OCI-LY7 (cell line): ENCODE data around the gene MYH11. TPM values are rescaled to one million over a fixed set of nuclear protein-coding genes. Genes with fewer than 3 reads are reported as not detected.
"Not testable (repeated sequence)": the region's sequence is repeated elsewhere in the genome, so short reads cannot be mapped to it uniquely, and the experiment has no call there.

ENCODE experiments used
- BruUV-seq: library from RNA; stranded (reverse); fragments of 400-500 nt; replicated peaks from 2 replicates; lab custom pipeline; 2021; lab: Mats Ljungman, UMichigan
- CTCF ChIA-PET: fragments of 300-600 bp; sonication (Branson Sonifier 250); formaldehyde crosslinking; loops from one replicate; lab custom pipeline; 2022; ENCODE audit warnings: antibody characterized with exemption; ENCODE audit not compliant: unreplicated experiment; lab: Charles Lee
- POLR2A ChIA-PET: fragments of 300-600 bp; sonication (Branson Sonifier 250); formaldehyde crosslinking; loops from one replicate; lab custom pipeline; 2022; ENCODE audit warnings: antibody characterized with exemption; lab: Charles Lee
- DNase-seq: peaks from one replicate; pipeline ENCODE4 v3.0.0-alpha.2; 2015; ENCODE audit warnings: low spot score
- H2AFZ ChIP-seq: fragments of 200-600 bp; sonication (generic), shearing (Covaris generic); 2 replicates; pipeline ENCODE4 v1.6.1; 2014; ENCODE audit warnings: mild to moderate bottlenecking, antibody characterized with exemption, low read length, moderate library complexity
- H3K27ac ChIP-seq: fragments of 200-600 bp; sonication (generic); 2 replicates; pipeline ENCODE4 v1.5.1; 2014; ENCODE audit warnings: mixed run types, low read depth, mild to moderate bottlenecking, moderate library complexity, low read length, inconsistent platforms; ENCODE audit not compliant: poor library complexity, severe bottlenecking
- H3K36me3 ChIP-seq: fragments of 200-600 bp; sonication (generic); 2 replicates; pipeline ENCODE4 v1.6.1; 2014; ENCODE audit warnings: mild to moderate bottlenecking, antibody characterized with exemption, low read length, moderate library complexity, mixed read lengths; ENCODE audit not compliant: insufficient read depth
- H3K4me1 ChIP-seq: fragments of 200-600 bp; sonication (generic); 2 replicates; pipeline ENCODE4 v1.5.1; 2014; ENCODE audit warnings: mild to moderate bottlenecking, low read length; ENCODE audit not compliant: insufficient read depth, poor library complexity, severe bottlenecking
- H3K4me2 ChIP-seq: fragments of 200-600 bp; sonication (generic); 2 replicates; pipeline ENCODE4 v1.6.1; 2014; ENCODE audit warnings: mild to moderate bottlenecking, low read length
- H3K4me3 ChIP-seq: fragments of 200-600 bp; sonication (generic); 2 replicates; pipeline ENCODE4 v1.5.1; 2014; ENCODE audit warnings: mild to moderate bottlenecking, low read depth, low read length; ENCODE audit not compliant: poor library complexity, severe bottlenecking
- H3K79me2 ChIP-seq: fragments of 200-600 bp; sonication (generic); 2 replicates; pipeline ENCODE4 v1.6.1; 2016; ENCODE audit warnings: low read depth, mild to moderate bottlenecking, low read length, moderate library complexity, mixed read lengths; ENCODE audit not compliant: insufficient read depth
- H3K9me2 ChIP-seq: fragments of 200-600 bp; sonication (generic); 2 replicates; pipeline ENCODE4 v1.6.1; 2016; ENCODE audit warnings: mild to moderate bottlenecking, low read length, mixed read lengths; ENCODE audit not compliant: insufficient read depth
- H3K9me3 ChIP-seq: fragments of 200-600 bp; sonication (generic); 2 replicates; pipeline ENCODE4 v1.6.1; 2014; ENCODE audit warnings: mild to moderate bottlenecking, mixed run types, low read length, mixed read lengths
- H4K20me1 ChIP-seq: fragments of 200-600 bp; sonication (generic); 2 replicates; pipeline ENCODE4 v1.6.1; 2014; ENCODE audit warnings: mild to moderate bottlenecking, antibody characterized with exemption, low read length, moderate library complexity, mixed read lengths; ENCODE audit not compliant: insufficient read depth
- EZH2phosphoT487 ChIP-seq: fragments of 200-600 bp; sonication (generic); IDR thresholded peaks from 2 replicates; pipeline ENCODE4 v1.6.1; 2018; ENCODE audit warnings: low read depth, borderline replicate concordance, mild to moderate bottlenecking, mixed run types, antibody characterized with exemption, low read length, moderate library complexity, mixed read lengths
- intact Hi-C: fragments of 100-400 bp; cut with micrococcal nuclease; formaldehyde crosslinking; loops from one replicate; pipeline ENCODE4 v1.10.0; 2022; ENCODE audit not compliant: unreplicated experiment
- total RNA-seq, 2 experiments: library from RNA; depleted of rRNA in 1 of 2; stranded (reverse); fragments of >200 nt in 1 of 2; shearing (Covaris generic) in 1 of 2; gene quantifications; 2 replicates each; pipeline ENCODE4 v1.2.3, GENCODE V29; 2014 to 2022
- TF ChIP-seq, protein P1 (sequence below): fragments of 200-600 bp; sonication (generic); conservative IDR thresholded peaks from 2 replicates; pipeline ENCODE4 v1.5.1; 2014; ENCODE audit warnings: mild to moderate bottlenecking, antibody characterized with exemption, low read length, moderate library complexity, mixed read lengths

MYH11 gene
- total RNA-seq, 2 experiments from 2014 or later, result 5.7 to 33.8 TPM

DNA sequence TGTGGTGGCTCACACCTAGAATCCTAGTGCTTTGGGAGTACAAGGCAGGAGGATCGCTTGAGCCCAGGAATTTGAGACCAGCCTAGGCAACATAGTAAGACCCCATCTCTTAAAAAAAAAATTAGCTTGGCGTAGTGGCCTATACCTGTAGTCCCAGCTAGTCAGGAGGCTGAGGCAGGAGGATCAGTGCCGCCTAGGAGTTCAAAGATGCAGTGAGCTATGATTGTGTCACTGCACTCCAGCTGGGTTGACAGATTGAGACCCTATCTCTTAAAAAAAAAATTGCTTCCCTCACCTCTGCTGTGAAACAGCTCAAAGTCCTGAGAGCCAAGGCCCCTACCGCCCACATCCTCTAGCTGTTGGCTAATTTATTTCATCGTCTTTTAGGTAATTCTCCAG, 196.6 kb downstream of the MYH11 start:
- BruUV-seq, result no TSS peak
- no peak for DNase-seq
- intact Hi-C loops, result no loop called here
- ChIA-PET POLR2A (no interaction called here), CTCF (interaction anchor here (1.1 kb wide), 1 partner anchor 11 kb away, joined by 3 read pairs; no protein-coding TSS in a partner anchor)
- no peaks in the 10 kb centered on the region for H3K9me3 ChIP-seq
- no peak overlapping the region for H3K27ac ChIP-seq
- H3K4me2 ChIP-seq, result no peak overlapping the region
- peaks cover 76% of the 10 kb centered on the region for H3K79me2 ChIP-seq
- no peak overlapping the region for H3K4me3 ChIP-seq
- H3K4me1 ChIP-seq, result peaks cover 18% of the 10 kb centered on the region
- H3K36me3 ChIP-seq, result peaks cover 73% of the 10 kb centered on the region
- no peak overlapping the region for H2AFZ ChIP-seq
- TF ChIP-seq, protein P1, sequence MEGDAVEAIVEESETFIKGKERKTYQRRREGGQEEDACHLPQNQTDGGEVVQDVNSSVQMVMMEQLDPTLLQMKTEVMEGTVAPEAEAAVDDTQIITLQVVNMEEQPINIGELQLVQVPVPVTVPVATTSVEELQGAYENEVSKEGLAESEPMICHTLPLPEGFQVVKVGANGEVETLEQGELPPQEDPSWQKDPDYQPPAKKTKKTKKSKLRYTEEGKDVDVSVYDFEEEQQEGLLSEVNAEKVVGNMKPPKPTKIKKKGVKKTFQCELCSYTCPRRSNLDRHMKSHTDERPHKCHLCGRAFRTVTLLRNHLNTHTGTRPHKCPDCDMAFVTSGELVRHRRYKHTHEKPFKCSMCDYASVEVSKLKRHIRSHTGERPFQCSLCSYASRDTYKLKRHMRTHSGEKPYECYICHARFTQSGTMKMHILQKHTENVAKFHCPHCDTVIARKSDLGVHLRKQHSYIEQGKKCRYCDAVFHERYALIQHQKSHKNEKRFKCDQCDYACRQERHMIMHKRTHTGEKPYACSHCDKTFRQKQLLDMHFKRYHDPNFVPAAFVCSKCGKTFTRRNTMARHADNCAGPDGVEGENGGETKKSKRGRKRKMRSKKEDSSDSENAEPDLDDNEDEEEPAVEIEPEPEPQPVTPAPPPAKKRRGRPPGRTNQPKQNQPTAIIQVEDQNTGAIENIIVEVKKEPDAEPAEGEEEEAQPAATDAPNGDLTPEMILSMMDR, result no peak
- no peak for TF ChIP-seq EZH2phosphoT487
- H4K20me1 ChIP-seq, result peaks cover 12% of the 10 kb centered on the region
- no peaks in the 10 kb centered on the region for H3K9me2 ChIP-seq

DNA sequence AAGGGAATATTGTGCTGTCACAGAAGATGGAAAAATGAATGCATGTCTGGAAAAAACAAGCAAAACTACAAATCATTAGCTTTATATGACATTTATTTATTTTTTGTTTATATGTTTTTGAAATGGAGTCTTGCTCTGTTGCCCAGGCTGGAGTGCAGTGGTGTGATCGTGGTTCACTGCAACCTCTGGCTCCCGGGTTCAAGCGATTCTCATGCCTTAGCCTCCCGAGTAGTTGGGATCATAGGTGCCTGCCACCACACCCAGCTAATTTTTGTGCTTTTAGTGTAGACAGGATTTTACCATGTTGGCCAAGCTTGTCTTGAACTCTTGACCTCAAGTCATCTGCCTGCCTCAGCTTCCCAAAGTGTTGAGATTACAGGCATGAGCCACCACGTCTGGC, 198.3 kb downstream of the MYH11 start:
- POLR2A ChIA-PET, result interaction anchor here (0.7 to 1.2 kb wide), 2 partner anchors 15 to 66 kb away, joined by 3 read pairs; no protein-coding TSS in a partner anchor

DNA sequence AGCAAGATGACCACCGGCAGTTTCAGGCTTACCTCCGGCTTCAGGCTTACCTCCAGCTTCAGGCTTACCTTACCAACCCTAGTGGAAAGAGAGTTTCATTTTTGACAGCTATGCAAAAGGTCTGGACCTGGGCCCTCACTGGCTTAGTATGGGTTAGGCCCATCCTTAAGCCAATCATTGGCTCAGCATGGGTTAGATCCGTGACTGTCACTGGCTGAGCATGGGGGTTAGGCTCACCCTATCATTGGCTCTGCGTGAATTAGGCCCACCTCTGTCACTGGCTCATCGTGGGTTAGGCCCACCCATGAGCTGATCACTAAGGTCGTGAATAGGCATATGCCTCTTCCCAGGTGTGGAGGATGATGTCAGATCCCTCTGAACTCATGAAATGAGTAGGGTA, 198.7 kb downstream of the MYH11 start:
- intact Hi-C loops, result no loop called here
- H4K20me1 ChIP-seq, result peaks cover 12% of the 10 kb centered on the region
- ChIA-PET CTCF (no interaction called here), POLR2A (interaction anchor here (1.2 kb wide), 1 partner anchor 14 kb away, joined by 3 read pairs; no protein-coding TSS in a partner anchor)
- no TSS peak for BruUV-seq
- no peak overlapping the region for H2AFZ ChIP-seq
- H3K36me3 ChIP-seq, result peaks cover 74% of the 10 kb centered on the region
- no peak for DNase-seq
- H3K9me3 ChIP-seq, result no peaks in the 10 kb centered on the region
- TF ChIP-seq, protein P1, result no peak
- TF ChIP-seq EZH2phosphoT487, result no peak
- H3K4me2 ChIP-seq, result no peak overlapping the region; the same call in 1 of the 2 replicates
- peaks cover 93% of the 10 kb centered on the region for H3K79me2 ChIP-seq
- H3K4me3 ChIP-seq, result no peak overlapping the region
- H3K4me1 ChIP-seq, result peaks cover 23% of the 10 kb centered on the region
- no peaks in the 10 kb centered on the region for H3K9me2 ChIP-seq
- H3K27ac ChIP-seq, result no peak overlapping the region

More for the DNA sequence above, 198.3 kb downstream of the MYH11 start:
- Histone ChIP-seq H3K4me2 (peak overlapping the region; percentile 39), H3K36me3 (peaks cover 74% of the 10 kb centered on the region), H3K4me1 (peaks cover 19% of the 10 kb centered on the region), H4K20me1 (peaks cover 12% of the 10 kb centered on the region), H3K27ac (peak overlapping the region; percentile 41), H3K9me3 (no peaks in the 10 kb centered on the region), H3K4me3 (no peak overlapping the region), H2AFZ (no peak overlapping the region), H3K9me2 (no peaks in the 10 kb centered on the region), H3K79me2 (peaks cover 93% of the 10 kb centered on the region)
- BruUV-seq, result no TSS peak
- TF ChIP-seq EZH2phosphoT487, result no peak
- TF ChIP-seq, protein P1, result no peak
- CTCF ChIA-PET, result no interaction called here
- intact Hi-C loops, result no loop called here
- no peak for DNase-seq

DNA sequence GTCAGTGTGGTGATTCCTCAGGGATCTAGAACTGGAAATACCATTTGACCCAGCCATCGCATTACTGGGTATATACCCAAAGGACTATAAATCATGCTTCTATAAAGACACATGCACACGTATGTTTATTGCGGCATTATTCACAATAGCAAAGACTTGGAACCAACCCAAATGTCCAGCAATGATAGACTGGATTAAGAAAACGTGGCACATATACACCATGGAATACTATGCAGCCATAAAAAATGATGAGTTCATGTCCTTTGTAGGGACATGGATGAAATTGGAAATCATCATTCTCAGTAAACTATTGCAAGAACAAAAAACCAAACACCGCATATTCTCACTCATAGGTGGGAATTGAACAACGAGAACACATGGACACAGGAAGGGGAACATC, 201.3 kb downstream of the MYH11 start:
- H3K27ac ChIP-seq, H3K4me2 ChIP-seq, POLR2A ChIA-PET, H3K9me3 ChIP-seq, CTCF ChIA-PET, BruUV-seq, intact Hi-C loops, H2AFZ ChIP-seq, DNase-seq, H3K4me3 ChIP-seq, H3K9me2 ChIP-seq: not testable (repeated sequence)
- peaks cover 40% of the 10 kb centered on the region for H3K4me1 ChIP-seq
- H4K20me1 ChIP-seq, result peaks cover 12% of the 10 kb centered on the region; the same call in 1 of the 2 replicates
- H3K79me2 ChIP-seq, result peaks cover 96% of the 10 kb centered on the region
- H3K36me3 ChIP-seq, result peaks cover 63% of the 10 kb centered on the region
